ENCODE results near the gene HSD3B2.

- no peak for TF ChIP-seq CTCF (IDR thresholded peaks at IDR 0.05)
- TF ChIP-seq POLR2A (IDR thresholded peaks at IDR 0.05), result no peak
- no peak for TF ChIP-seq EP300 (IDR thresholded peaks at IDR 0.05)
These were observed 35.8 kb upstream of the HSD3B2 start for GRCh38 chr1:119379117-119379516.
